CD4-positive, alpha-beta memory T cell (primary cell): ENCODE measurements around the gene CCDC39. TPM values are rescaled to one million over a fixed set of nuclear protein-coding genes. Genes with fewer than 3 reads are reported as not detected.

ENCODE experiments used
- CTCF ChIA-PET: fragments of 350-600 bp; sonication (Branson Sonifier 250); formaldehyde crosslinking; loops from one replicate; lab custom pipeline; 2021; ENCODE audit warnings: inconsistent platforms; ENCODE audit not compliant: partially characterized antibody; lab: Charles Lee
- POLR2A ChIA-PET: fragments of 350-600 bp; sonication (Branson Sonifier 250); formaldehyde crosslinking; loops from one replicate; lab custom pipeline; 2021; ENCODE audit not compliant: partially characterized antibody; lab: Charles Lee
- DNase-seq, 5 donors: peaks; one replicate each; pipeline versions ENCODE4 v3.0.0 to v3.0.0-alpha.2; 2020 to 2022; ENCODE audit warnings: mixed read lengths in 1 of 5
- H3K27ac ChIP-seq: one replicate; pipeline ENCODE4 v1.7.0; 2013; ENCODE audit warnings: low read depth, low read length
- H3K27me3 ChIP-seq: 2 replicates; pipeline ENCODE4 v1.7.0; 2013; ENCODE audit warnings: mild to moderate bottlenecking, low read length, moderate library complexity; ENCODE audit not compliant: insufficient read depth
- H3K36me3 ChIP-seq: 2 replicates; pipeline ENCODE4 v1.7.0; 2013; ENCODE audit warnings: mild to moderate bottlenecking, low read length, moderate library complexity; ENCODE audit not compliant: insufficient read depth
- H3K4me1 ChIP-seq: 2 replicates; pipeline ENCODE4 v1.7.0; 2013; ENCODE audit warnings: mild to moderate bottlenecking, low read length, moderate library complexity; ENCODE audit not compliant: insufficient read depth
- H3K4me3 ChIP-seq, 2 donors: one replicate each; pipeline ENCODE4 v1.7.0; 2013; ENCODE audit warnings: low read length in 2 of 2, mild to moderate bottlenecking in 1 of 2
- H3K9me3 ChIP-seq, 2 donors: one replicate each; pipeline ENCODE4 v1.7.0; 2013; ENCODE audit warnings: low read length in 2 of 2, control low read depth in 1 of 2; ENCODE audit not compliant: control insufficient read depth in 1 of 2
- H3K27ac Mint-ChIP-seq, 7 donors: one replicate each; pipeline ENCODE4 v1.8.0; 2020 to 2021; ENCODE audit warnings: mixed read lengths in 7 of 7, mild to moderate bottlenecking in 6 of 7, inconsistent platforms in 3 of 7, moderate library complexity in 3 of 7
- H3K27me3 Mint-ChIP-seq, 2 donors: one replicate each; pipeline ENCODE4 v1.8.0; 2020 to 2021; ENCODE audit warnings: mixed read lengths in 2 of 2
- H3K36me3 Mint-ChIP-seq, 2 donors: one replicate each; pipeline ENCODE4 v1.8.0; 2020 to 2021; ENCODE audit warnings: mixed read lengths in 2 of 2, inconsistent platforms in 1 of 2, mild to moderate bottlenecking in 1 of 2
- H3K4me1 Mint-ChIP-seq, 4 donors: one replicate each; pipeline ENCODE4 v1.8.0; 2020 to 2021; ENCODE audit warnings: mixed read lengths in 4 of 4, mild to moderate bottlenecking in 1 of 4
- H3K4me3 Mint-ChIP-seq, 8 donors: one replicate each; pipeline ENCODE4 v1.8.0; 2020 to 2021; ENCODE audit warnings: mixed read lengths in 8 of 8, mild to moderate bottlenecking in 7 of 8, moderate library complexity in 6 of 8, inconsistent platforms in 3 of 8
- H3K9me3 Mint-ChIP-seq, 8 donors: one replicate each; pipeline ENCODE4 v1.8.0; 2020 to 2021; ENCODE audit warnings: mixed read lengths in 8 of 8, mild to moderate bottlenecking in 5 of 8, inconsistent platforms in 3 of 8, moderate library complexity in 1 of 8
- intact Hi-C: fragments of 100-400 bp; cut with micrococcal nuclease; formaldehyde crosslinking; loops from one replicate; pipeline ENCODE4 v1.15.1; 2023
- polyA plus RNA-seq, 2 donors: library from polyadenylated mRNA; unstranded; fragments of 300-500 nt; fragmentation: Illumina TruSeq; gene quantifications; one replicate each; pipeline ENCODE4 v1.2.3, GENCODE V29; 2021
- total RNA-seq, 2 experiments: library from RNA; stranded (reverse); gene quantifications; one replicate each; pipeline ENCODE4 v1.2.3, GENCODE V29; 2021

CCDC39 gene
- total and polyA plus RNA-seq, 4 experiments from 2014 or later = 0.29 TPM; not detected in 3

- Mint-ChIP-seq H3K27me3 (peaks cover 4 to 7% of the 10 kb centered on the region in 2 donors), H3K27ac (no peak overlapping the region)
These were observed 17.8 kb downstream of the CCDC39 start for GRCh38 chr3:180661444-180661843.

GRCh38 chr3:180657094-180657493 is 22.2 kb downstream of the CCDC39 start:
- CTCF ChIA-PET = no interaction called here
- Histone ChIP-seq H3K27me3 (no peaks in the 10 kb centered on the region), H3K4me3 (no peak overlapping the region), H3K4me1 (no peaks in the 10 kb centered on the region), H3K9me3 (no peaks in the 10 kb centered on the region), H3K36me3 (no peaks in the 10 kb centered on the region), H3K27ac (no peak overlapping the region)
- H3K9me3 Mint-ChIP-seq = no peaks in the 10 kb centered on the region
- no peak overlapping the region for H3K27ac Mint-ChIP-seq
- H3K36me3 Mint-ChIP-seq = no peaks in the 10 kb centered on the region
- no peak for DNase-seq
- H3K27me3 Mint-ChIP-seq = peaks cover 11 to 19% of the 10 kb centered on the region in 2 donors
- intact Hi-C loops = no loop called here
- no peak overlapping the region for H3K4me3 Mint-ChIP-seq
- peaks cover 0 to 2% (median 0%) of the 10 kb centered on the region in 4 donors for H3K4me1 Mint-ChIP-seq
- POLR2A ChIA-PET = no interaction called here

More at GRCh38 chr3:180661444-180661843, 17.8 kb downstream of the CCDC39 start:
- no peak overlapping the region for H3K4me3 Mint-ChIP-seq
- no peaks in the 10 kb centered on the region for H3K36me3 Mint-ChIP-seq
- Histone ChIP-seq H3K4me1 (no peaks in the 10 kb centered on the region), H3K36me3 (no peaks in the 10 kb centered on the region), H3K4me3 (no peak overlapping the region), H3K27ac (no peak overlapping the region), H3K27me3 (no peaks in the 10 kb centered on the region), H3K9me3 (no peaks in the 10 kb centered on the region)
- H3K4me1 Mint-ChIP-seq = peaks cover 0 to 2% (median 0%) of the 10 kb centered on the region in 4 donors
- POLR2A ChIA-PET = no interaction called here
- DNase-seq = no peak
- no peaks in the 10 kb centered on the region for H3K9me3 Mint-ChIP-seq
- CTCF ChIA-PET = no interaction called here
- intact Hi-C loops = no loop called here

- DNase-seq = no peak
- Mint-ChIP-seq H3K9me3 (no peaks in the 10 kb centered on the region), H3K4me1 (peaks cover 0 to 2% (median 0%) of the 10 kb centered on the region in 4 donors), H3K27ac (no peak overlapping the region), H3K36me3 (no peaks in the 10 kb centered on the region), H3K4me3 (no peak overlapping the region), H3K27me3 (peaks cover 11 to 19% of the 10 kb centered on the region in 2 donors)
- no peaks in the 10 kb centered on the region for H3K36me3 ChIP-seq
- no peak overlapping the region for H3K4me3 ChIP-seq
- H3K4me1 ChIP-seq = no peaks in the 10 kb centered on the region
- no peaks in the 10 kb centered on the region for H3K27me3 ChIP-seq
- H3K9me3 ChIP-seq = no peaks in the 10 kb centered on the region
- no peak overlapping the region for H3K27ac ChIP-seq
- CTCF ChIA-PET = no interaction called here
- intact Hi-C loops = no loop called here
- POLR2A ChIA-PET = no interaction called here
These were observed 22.9 kb downstream of the CCDC39 start for GRCh38 chr3:180656406-180656805.

- ChIA-PET CTCF (no interaction called here), POLR2A (no interaction called here)
- no peaks in the 10 kb centered on the region for H3K9me3 Mint-ChIP-seq
These were observed 33.0 kb downstream of the CCDC39 start for GRCh38 chr3:180646187-180646790.

GRCh38 chr3:180640987-180641386 is 38.3 kb downstream of the CCDC39 start:
- H3K27me3 Mint-ChIP-seq = peaks cover 16 to 31% of the 10 kb centered on the region in 2 donors
- no peak overlapping the region for H3K4me3 Mint-ChIP-seq
- POLR2A ChIA-PET = no interaction called here
- H3K36me3 ChIP-seq = no peaks in the 10 kb centered on the region
- H3K4me1 Mint-ChIP-seq = no peaks in the 10 kb centered on the region
- peaks cover 0 to 3% (median 0%) of the 10 kb centered on the region in 8 donors for H3K9me3 Mint-ChIP-seq
- H3K27me3 ChIP-seq = no peaks in the 10 kb centered on the region
- no peaks in the 10 kb centered on the region for H3K9me3 ChIP-seq
- H3K36me3 Mint-ChIP-seq = no peaks in the 10 kb centered on the region
- DNase-seq = no peak
- no peak overlapping the region for H3K27ac Mint-ChIP-seq
- intact Hi-C loops = no loop called here
- H3K4me1 ChIP-seq = no peaks in the 10 kb centered on the region
- CTCF ChIA-PET = no interaction called here
- H3K4me3 ChIP-seq = no peak overlapping the region
- no peak overlapping the region for H3K27ac ChIP-seq

More at GRCh38 chr3:180646187-180646790, 33.0 kb downstream of the CCDC39 start:
- H3K4me1 ChIP-seq = no peaks in the 10 kb centered on the region
- no peak overlapping the region for H3K4me3 ChIP-seq
- H3K27me3 ChIP-seq = peaks cover 9% of the 10 kb centered on the region
- Mint-ChIP-seq H3K27ac (no peak overlapping the region), H3K4me1 (no peaks in the 10 kb centered on the region), H3K36me3 (no peaks in the 10 kb centered on the region), H3K4me3 (no peak overlapping the region), H3K27me3 (peaks cover 9 to 12% of the 10 kb centered on the region in 2 donors)
- no peak overlapping the region for H3K27ac ChIP-seq
- intact Hi-C loops = no loop called here
- H3K9me3 ChIP-seq = no peaks in the 10 kb centered on the region
- H3K36me3 ChIP-seq = no peaks in the 10 kb centered on the region
- no peak for DNase-seq

- Histone ChIP-seq H3K4me1 (no peaks in the 10 kb centered on the region), H3K36me3 (no peaks in the 10 kb centered on the region), H3K27me3 (no peaks in the 10 kb centered on the region), H3K4me3 (no peak overlapping the region), H3K27ac (no peak overlapping the region), H3K9me3 (no peaks in the 10 kb centered on the region)
- peaks cover 0 to 8% (median 0%) of the 10 kb centered on the region in 8 donors for H3K9me3 Mint-ChIP-seq
- H3K4me1 Mint-ChIP-seq = no peaks in the 10 kb centered on the region
- peaks cover 33 to 40% of the 10 kb centered on the region in 2 donors for H3K27me3 Mint-ChIP-seq
- intact Hi-C loops = no loop called here
- no peak overlapping the region for H3K4me3 Mint-ChIP-seq
- no peak overlapping the region for H3K27ac Mint-ChIP-seq
- peaks cover 0 to 3% of the 10 kb centered on the region in 2 donors for H3K36me3 Mint-ChIP-seq
- no peak for DNase-seq
- ChIA-PET POLR2A (no interaction called here), CTCF (no interaction called here)
These were observed 45.6 kb downstream of the CCDC39 start for GRCh38 chr3:180633722-180634121.

GRCh38 chr3:180631317-180631716 is 48.0 kb downstream of the CCDC39 start:
- H3K27me3 ChIP-seq = no peaks in the 10 kb centered on the region
- H3K4me1 ChIP-seq = no peaks in the 10 kb centered on the region
- Mint-ChIP-seq H3K4me1 (no peaks in the 10 kb centered on the region), H3K27me3 (peaks cover 22 to 27% of the 10 kb centered on the region in 2 donors), H3K9me3 (peaks cover 0 to 8% (median 0%) of the 10 kb centered on the region in 8 donors), H3K36me3 (peaks cover 3 to 6% of the 10 kb centered on the region in 2 donors), H3K4me3 (no peak overlapping the region), H3K27ac (no peak overlapping the region)
- H3K9me3 ChIP-seq = no peaks in the 10 kb centered on the region
- CTCF ChIA-PET = no interaction called here
- POLR2A ChIA-PET = interaction anchor here (1.2 kb wide), 1 partner anchor 29 kb away, joined by 3 read pairs; no protein-coding TSS in a partner anchor
- intact Hi-C loops = no loop called here
- DNase-seq = no peak
- H3K36me3 ChIP-seq = no peaks in the 10 kb centered on the region
- H3K4me3 ChIP-seq = no peak overlapping the region
- H3K27ac ChIP-seq = no peak overlapping the region
